Activated CD4-positive, alpha-beta T cell treated with anti-CD3 and anti-CD28 coated beads, Interleukin-2, amount 50 U/mL, for 4 hours (primary cell): ENCODE data around the gene HIVEP3.

Experiments
- DNase-seq, 2 experiments: peaks; one replicate each; pipeline ENCODE4 v3.0.0-alpha.2; 2020

The HIVEP3 gene

DNA sequence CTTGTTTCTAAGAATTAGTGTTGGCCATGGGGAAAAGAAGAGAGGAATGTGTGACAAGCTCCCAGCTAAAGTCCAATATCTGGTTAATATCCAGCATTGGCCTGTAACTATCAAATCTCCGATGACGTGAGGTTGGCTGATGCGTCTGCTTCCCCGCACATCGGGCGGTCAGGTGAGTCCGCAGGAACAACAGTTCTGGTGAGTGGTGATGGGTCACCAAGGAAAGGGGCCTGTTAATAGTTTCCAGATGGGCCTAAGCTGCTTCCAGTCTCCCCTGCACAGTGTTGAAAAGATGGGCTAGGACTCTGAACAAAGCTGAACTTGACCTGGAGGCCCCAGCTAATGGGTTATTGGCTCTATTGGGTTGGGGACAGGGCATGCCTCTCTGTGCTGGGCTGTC lies 241.1 kb downstream of the HIVEP3 start:
- DNase-seq: no peak

DNA sequence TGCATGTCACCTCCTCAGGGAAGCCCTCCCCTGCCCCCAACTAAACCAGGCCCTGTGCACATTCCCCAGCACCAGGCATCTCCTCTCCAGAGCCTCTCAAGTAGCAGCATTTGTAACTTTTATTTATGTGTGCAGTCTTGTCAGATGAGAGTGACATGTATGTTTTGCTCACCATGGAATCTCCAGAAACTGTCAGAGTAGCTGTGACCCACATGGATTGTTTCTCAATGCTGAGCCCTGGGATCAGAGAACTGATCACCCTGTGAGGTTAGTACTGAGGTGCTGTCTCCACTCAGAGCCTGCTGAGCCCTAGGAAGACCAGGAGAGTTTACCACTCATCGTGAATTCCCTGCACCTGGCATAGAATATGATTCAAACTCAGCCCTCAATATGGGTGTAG lies 243.3 kb downstream of the HIVEP3 start:
- no peak for DNase-seq

DNA sequence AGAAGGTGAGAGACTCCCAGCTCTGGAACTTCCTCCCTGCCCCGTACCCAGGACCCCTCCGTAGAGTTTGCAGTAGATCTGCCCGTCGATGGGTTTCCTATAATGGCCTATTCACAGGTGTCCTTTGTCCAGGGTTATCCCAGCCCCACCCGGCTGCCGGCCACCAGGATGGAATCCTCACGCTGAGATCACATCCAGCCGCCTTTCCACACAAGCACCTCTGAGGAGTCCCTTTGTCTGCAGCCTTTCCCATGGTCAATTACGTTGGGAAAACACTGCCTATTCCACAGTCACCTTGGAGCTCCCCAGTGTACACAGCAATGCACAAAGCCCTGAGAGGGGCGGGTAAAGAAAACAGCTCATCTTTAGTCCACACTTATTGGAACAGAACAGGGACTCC lies 244.2 kb downstream of the HIVEP3 start:
- no peak for DNase-seq

DNA sequence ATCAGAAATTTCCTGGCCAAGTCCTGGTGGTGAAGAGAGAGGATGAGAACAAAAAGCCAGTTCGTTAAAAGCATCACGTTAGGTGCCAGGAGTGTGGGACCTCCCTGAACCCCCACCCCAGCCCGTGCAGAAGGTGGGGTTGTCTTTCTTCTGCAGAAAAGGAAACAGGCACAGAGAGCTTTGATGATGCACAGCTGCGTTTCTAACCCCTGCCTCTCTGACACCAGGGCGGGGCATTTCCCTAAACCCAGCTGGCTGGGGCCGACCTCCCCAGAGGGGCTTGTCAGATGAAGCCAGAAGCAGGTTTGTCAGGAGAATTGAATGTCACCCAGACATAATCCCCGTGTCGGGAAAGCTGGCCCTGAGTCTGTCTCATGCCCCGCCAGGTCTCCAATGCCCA lies 244.9 kb downstream of the HIVEP3 start:
- DNase-seq: peak; percentile 36 to 44

DNA sequence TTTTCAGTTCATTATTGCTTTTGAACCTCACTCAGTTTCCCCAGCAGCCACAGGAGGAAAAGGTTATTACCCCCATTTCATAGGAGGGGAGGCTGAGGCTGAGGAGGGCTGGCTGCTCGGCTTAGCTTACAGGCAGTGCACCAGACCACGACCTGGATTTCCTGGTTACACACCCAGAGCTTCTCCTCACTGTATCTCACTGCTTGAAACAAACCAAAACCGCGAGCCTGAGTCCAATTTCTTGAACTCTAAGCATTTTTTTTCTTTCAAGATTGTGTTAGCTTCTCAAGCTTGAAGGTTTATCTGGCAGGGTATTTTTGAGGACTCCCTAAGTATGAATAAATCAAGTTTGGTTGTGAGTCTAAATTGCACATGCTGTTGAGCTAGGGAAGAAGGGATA lies 245.3 kb downstream of the HIVEP3 start:
- peak; percentile 29 to 35 for DNase-seq

DNA sequence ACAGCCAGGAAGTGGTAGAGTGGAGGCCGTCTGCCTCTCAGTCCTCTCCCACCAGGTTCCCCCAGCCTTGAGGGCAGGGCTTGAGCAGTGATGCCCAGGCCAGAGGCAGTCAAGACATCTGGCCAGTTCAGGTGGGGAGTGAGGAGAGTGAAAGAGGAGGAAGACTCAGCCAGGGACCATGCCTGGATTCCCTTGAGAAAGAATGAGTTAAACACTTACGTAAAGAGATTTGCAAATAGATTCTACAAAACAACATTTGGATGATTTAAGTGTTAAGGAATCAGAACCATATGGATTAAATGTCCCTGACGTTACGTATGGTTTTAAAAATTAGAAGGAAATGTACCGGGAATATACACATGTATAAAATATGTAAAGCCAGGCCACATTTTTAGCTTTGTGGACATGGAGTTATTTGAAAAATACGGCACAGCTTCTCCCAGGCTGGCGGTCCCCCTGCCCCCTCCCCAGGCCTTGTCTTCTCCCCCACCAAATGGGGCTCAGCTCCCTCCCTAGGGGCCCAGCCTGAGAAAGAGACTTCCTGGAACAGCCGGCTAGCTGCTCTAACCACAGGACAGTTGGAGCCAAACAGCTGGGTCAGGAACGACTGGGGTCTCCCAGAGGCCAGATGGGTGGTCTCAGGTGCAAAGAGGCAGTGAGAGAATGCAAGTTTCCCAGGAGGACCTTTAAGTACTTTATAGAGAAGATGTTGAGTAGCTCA lies 245.9 kb downstream of the HIVEP3 start:
- DNase-seq: no peak

DNA sequence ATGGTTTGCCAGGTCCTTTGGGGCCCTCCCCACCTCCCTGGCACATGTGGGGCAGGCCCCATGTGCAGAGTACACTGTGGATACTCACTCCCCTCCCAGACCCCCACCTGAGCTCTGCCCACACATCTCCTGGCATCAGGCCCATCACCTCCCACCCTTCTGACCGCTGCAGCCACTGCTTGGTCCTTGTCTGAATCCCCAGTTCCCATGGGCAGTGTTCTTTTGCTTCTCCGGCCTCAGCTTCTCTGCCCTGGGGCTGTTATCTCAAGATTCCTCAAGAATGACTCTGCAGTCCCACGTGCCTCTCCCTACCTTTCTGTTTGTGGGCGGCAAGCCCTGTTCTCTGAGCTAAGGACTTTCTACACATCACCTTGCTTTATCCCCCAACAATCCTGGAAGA lies 246.5 kb downstream of the HIVEP3 start:
- DNase-seq: no peak

DNA sequence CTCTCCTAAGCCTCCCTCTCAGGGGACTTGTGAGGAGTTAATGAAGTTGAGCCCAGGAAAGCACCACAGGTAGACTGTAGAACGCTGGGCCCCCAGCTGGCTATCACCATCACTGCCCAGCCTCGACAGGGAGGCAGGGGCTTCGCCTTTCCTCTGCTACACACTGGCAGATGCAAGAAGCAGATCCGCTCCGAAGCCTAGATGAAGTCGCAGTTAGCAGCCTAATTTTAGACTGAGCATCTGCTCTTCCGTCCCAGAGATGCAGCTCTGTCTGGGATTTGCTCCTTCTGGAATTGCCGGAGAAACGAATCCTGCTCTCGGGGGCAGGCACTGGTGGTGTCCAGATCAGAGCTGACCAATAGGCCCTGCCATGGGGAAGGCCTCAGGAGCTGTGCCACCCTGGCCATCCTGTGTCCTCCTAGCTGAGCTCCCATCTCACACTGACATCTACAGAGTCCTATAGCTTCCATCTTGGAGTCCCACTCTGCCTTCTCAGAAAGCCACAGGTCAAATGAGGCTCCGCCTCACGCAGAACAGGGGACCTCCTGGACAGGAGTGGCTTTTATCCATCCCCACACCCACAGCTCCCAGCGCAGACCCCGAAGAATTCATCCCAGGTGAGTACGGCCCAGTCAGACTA lies 247.5 kb downstream of the HIVEP3 start:
- DNase-seq: no peak

DNA sequence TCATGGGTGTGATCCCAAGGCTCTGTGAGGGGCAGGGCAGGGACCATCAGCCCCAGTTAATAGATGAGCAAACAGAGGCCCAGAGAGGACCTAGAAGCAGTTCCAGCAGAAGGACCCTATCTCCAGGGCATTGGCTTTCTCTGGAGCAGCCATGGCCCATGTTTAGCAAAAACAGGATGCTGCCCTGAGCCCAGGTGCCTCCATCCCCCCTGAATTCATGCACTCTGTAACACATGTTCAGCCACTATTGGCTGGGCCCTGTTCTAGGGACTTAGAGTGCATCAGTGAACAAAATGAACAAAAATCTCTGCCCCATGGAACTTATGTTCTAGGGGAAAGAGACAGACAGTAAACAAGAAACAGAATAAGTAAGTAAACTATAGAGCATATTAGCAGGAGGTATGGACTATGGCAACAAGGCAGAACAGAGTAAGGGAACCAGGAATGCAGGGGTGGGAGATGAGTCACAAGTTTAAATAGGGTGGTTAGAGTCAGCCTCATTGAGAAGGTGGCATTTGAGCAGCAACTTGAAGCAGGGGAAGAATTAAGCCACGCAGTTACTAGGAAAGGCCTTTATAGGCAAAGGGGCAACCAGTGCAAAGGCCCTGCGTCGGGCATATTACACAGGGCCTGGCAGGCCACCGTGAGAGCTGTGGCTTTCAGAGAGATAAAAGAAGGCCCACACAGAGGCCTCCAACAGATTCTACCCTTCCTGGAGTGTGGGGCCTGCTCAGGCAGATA lies 248.3 kb downstream of the HIVEP3 start:
- DNase-seq: no peak

DNA sequence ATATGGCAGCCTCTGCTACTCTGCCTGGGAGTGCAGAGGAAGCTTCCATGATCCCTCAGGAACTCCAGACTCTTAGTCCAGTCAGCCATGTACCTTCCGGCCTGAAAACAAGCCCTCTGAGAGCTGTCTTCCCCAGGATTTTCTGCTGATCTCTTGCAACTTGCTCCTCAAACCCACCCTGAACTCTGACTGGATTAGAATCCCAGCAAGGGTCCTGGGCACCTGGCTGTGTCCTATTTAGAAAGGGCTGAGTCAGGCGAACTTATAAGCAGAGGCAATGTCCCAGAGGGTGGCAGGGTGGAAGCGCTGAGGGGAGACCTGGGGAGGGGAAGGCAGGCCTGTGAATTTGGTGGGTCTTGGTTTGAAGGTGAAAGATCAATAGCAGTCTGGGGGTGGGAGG lies 249.8 kb downstream of the HIVEP3 start:
- DNase-seq: no peak

DNA sequence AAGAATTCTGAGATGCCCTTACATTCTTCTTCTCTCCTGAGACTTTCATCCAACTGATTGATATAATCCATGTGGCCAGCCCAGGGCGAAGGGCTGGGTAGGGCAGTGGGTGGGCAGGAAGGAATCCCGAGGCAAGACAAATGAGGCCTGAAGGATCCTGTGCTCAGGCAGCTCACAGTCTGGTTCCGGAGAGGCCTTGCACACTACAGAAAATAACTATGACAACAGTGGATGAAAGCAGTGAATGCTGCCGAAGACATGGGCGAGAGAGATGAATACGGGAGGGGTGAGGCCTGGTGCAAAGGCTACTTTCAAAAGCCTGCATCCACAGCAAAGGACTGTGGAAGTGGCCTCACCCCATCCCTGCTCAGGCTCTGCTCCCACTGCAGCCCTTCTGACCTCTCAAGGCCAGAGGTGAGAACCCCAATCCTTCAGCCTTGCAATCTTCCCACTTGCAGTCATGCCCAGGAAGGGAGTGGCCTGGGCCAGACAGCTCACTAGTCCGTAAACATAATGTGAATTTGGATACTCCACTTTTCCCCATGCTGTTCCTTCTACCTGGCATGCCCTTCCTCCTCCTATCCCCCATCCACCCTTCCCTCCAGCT lies 250.6 kb downstream of the HIVEP3 start:
- no peak for DNase-seq

DNA sequence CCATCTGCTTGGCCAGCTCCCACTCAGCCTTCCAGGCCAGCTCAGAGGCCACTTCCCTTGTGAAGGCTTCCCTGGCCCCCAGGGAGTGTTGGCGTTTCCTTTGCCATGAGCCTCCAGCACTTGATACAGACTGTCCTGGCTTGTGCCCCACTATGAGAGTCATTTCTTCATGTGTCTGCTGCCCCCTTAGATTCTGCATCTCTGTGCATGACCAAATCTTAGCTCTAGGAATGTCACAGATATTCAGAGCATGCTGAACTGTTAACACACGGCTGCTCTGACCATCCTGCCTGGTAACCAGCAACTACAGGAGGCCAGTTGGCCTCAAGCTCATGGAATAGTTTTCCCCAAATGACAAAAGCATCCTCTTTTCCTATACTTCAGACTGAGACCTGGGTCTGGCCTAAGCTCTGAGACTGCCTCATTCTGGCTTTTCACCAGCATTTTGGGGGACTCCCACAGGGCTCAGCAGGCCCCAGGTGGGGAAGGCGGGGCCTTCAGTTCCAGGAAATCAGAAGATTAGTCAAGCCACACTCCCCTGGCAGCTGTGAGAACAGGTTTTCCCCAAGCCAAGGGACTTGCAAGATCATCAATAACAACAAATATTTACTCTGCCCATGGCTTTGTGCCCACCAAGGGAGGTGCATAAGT lies 251.6 kb downstream of the HIVEP3 start:
- DNase-seq: peak; percentile 70 to 75

DNA sequence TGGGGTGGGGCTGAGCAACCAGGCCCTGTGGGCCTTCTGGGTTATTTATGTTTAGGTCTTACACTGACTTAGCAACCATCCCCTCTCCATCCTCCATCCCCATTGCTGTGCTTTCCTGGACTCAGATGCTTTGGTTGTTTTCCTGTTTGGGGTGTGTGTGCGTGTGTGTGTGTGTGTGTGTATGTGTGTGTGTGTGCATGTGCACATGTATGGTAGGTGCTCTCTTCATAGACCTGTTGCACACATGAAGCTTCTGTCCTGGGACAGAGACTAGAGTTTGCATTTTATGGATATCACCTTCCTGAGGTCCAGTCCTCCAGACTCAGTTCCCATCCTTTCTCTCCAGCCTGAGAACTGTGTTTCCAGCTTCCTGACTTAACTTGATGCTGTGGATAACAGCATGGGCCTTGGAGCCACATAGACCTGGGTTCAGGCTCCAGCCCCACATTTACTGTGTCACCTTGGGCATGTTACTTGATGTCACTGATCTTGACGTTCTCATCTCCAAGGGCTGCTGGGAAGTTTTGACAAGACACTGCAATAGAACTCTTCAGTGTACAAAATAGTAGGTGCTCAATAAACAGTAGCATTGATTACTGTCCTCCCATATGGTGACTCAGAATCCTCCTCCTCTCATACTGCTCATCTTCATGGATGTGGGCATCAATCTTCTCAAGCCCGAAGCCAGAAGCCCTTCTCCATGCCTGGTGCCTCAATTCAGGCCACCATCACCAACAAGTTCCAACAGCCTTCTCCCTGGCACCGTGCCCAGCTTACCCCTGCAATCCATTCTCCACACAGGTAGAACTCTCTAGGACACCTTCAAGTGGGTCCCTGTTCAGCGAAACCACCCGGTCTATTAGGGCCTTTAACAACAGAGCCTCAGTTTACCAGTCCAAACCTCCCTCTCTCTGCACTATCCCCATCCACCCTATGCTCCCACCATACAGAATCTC lies 252.5 kb downstream of the HIVEP3 start:
- no peak for DNase-seq

DNA sequence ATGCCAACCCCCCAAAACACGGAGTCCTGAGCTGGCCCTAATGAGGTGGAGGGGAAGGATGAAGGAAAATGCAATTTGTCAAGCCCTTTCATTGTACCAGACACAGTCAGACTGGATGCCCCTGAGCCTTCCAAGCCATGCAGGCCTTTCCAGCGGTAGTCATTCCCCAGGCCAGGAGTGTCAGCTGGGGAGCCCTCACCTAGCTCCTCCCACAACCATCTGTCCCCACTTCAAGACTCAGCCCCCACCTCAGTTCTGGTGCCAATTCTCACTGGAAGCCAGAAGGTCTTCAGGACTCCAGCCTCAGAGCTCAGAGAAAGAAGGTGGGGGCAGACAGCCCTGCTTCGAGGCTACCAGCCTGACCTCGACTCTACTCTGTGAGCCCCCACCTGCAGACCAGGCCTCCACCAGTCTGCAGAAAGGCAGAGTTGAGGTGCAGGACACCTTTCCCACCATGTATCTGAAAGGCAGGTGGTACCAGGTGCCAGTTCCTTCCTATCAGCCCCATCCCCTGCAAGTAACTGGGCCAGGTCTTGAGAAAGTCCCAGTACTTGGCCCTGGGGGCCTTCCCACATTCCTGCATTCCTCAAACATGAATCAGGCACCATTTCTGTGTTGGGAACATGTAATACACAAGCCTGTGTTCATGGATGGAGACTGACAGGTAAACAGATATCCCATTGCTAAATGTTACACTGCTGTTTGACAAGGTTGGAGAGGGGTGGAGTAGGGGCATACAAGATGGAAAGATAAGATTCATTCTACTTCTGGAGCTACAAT lies 253.7 kb downstream of the HIVEP3 start:
- no peak for DNase-seq

DNA sequence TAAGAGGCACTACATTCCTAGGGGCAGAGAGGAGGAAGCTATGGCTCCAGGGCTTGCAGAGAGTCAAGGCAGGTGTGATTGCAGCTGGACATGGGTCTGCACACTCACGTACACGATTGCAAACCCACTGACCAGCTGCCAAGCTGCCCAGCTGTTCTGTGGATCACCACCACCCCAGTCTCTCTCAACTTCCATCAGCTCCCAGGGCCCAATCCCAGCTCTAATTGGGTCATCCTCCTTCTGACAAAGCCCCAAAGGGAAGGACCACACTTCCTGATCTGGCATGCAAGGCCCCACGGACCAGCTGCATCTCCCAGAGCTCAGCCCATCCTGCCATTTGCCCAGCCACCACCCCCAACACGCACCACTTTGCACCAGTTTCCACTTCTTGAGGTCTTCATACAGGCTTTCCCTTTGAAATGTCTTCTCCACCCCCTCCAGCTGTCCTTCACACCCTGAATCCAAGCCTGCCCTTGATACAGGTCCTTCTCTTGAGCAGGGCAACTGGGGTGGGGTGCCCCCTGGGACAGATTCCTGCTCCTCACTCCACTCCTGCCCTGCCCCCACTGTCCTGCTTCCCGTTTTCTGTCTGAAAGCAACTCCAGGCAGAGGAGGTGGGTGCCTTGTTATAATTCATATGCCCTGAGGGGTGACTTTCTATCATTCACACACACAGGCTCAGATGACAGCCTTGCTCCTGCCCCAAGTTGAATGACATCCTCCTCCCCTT lies 254.9 kb downstream of the HIVEP3 start:
- DNase-seq: no peak

DNA sequence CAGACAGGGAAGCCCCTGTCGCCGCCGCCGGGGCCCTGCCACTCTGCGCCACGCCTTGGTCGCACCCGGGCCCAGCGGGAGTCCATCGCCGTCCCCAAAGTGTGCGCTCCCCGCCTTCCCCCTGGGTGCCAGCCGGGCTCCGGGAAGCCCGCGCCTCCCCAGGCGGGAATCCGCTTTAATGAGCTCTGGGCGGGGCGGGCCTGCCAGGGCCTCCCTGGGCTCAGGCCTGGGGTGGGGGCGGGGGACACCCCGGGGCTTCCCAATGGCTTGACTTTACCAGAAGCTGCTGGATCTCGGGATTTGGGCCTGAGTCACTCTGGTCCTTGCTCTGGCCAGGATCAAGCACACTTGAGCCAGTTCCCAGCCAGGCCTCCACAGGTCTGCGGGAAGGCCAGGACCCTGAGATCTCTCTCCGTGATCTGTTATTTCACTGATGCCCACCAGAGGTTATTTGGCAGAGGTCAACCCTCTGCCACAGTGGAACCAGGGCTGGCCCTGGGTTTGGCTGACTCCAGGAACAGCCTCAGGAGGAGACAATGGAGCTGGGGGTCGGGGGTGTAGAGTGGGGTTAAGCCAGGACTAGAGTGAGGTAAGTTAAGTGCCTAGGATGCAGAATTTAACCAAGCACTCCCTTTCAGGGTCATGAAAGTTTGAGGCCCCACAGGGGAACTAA lies 255.8 kb downstream of the HIVEP3 start:
- no peak for DNase-seq

DNA sequence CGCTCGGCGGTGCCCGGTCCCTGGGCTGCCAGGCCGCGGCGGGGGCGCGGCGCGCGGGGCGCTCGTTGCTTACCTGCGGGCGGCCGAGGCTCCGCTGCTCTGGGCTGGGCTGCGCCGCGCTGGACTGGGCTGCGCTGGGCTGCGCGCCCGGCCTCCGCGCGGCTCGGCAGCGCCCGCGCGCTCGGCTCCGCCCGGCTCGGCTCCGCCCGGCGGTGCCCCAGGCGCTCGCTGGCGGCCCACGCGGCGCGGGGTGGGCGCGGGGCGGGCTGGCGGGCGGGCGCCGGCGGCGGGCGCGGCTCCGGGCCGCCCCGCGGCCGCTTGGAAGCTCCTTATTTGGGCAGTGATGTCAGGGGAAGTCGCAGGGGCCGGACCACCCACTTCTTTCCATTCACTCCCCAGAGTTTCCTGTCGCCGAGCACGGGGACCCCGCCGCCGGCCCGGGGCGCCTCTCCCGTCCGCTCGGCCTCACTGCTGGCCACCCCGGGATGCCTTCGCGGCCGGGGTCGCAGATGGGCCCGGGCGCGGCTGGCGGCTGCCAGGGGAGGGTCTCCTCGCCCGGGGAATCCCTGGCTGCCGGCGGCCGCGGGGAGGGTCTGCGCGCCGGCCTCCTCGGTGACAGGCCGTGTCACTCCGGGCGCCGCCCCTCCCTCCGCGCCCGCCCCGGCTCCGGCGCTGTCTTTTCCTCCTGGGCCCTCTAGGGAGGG lies 256.5 kb downstream of the HIVEP3 start:
- peak; percentile 72 to 79 for DNase-seq

DNA sequence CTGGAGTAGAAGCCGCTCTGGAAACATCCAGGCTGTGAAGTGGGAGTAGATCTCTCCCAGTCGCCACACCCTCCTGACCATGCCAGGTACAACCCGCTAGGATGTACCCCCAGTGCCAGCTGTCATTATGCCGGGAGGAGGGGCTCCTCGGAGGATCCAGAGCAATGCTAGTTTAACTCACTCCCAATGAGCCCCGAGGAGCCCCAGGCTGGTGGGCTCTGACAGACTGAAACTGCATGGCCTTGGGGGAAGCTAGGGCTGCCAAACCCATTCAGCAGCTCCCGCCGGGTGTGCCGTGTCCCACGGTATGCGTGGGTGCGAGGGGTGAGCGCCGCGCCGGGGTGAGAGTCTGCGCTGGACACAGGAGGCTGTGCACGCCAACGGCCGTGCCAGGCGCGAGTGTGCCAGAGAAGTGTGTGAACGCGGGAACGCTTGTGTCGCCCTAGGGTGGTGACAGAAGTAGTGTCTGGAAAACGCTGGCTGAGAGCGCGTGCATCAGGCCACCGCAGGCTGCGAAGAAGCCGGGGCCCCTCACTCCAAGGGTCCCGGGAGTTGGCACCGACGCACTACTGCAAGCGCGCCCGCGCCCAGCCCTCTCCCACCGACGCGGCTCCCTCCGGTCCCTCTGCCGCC lies 257.2 kb downstream of the HIVEP3 start:
- peak; percentile 13 to 16 for DNase-seq
